Gastrocnemius medialis (tissue), 4 donors: ENCODE data around the gene PSMA8. TPM values are rescaled to one million over a fixed set of nuclear protein-coding genes. Genes with fewer than 3 reads are reported as not detected.
"Not testable (repeated sequence)": the region's sequence is repeated elsewhere in the genome, so short reads cannot be mapped to it uniquely, and the experiment has no call there.

ENCODE experiments used
- ATAC-seq, 2 donors: fragments of 150-250 bp; one replicate each; pipeline ENCODE4 v1.9.1; 2016
- DNase-seq, 2 donors: peaks; one replicate each; pipeline ENCODE4 v3.0.0-alpha.2; 2019
- H3K27ac ChIP-seq, 4 donors: fragments of 200-600 bp; sonication (generic); 1 replicate in 1 of 4; 2 replicates in 3 of 4; pipeline ENCODE4 v1.5.1; 2016 to 2018; ENCODE audit warnings: mild to moderate bottlenecking in 2 of 4, moderate library complexity in 1 of 4
- H3K27me3 ChIP-seq, 3 donors: fragments of 200-600 bp; sonication (generic) in 2 of 3; 1 replicate in 1 of 3; 2 replicates in 2 of 3; pipeline versions ENCODE4 v1.5.1 to v1.6.0; 2016 to 2019; ENCODE audit warnings: mild to moderate bottlenecking in 1 of 3, moderate library complexity in 1 of 3
- H3K36me3 ChIP-seq, 2 donors: fragments of 200-600 bp; sonication (generic) in 1 of 2; one replicate each; pipeline ENCODE4 v1.5.1; 2017 to 2018
- H3K4me1 ChIP-seq, 2 donors: fragments of 200-600 bp; sonication (generic) in 1 of 2; one replicate each; pipeline ENCODE4 v1.5.1; 2016 to 2017; ENCODE audit warnings: mild to moderate bottlenecking in 2 of 2
- H3K4me3 ChIP-seq, 4 donors: fragments of 200-600 bp; sonication (generic) in 3 of 4; 1 replicate in 1 of 4; 2 replicates in 3 of 4; pipeline ENCODE4 v1.5.1; 2016 to 2019; ENCODE audit warnings: mild to moderate bottlenecking in 2 of 4
- H3K9me3 ChIP-seq, 3 donors: fragments of 200-600 bp; sonication (generic) in 2 of 3; 1 replicate in 1 of 3; 2 replicates in 2 of 3; pipeline ENCODE4 v1.5.1; 2016 to 2019
- POLR2A ChIP-seq, 2 donors: fragments of 450-650 bp; IDR thresholded peaks; one replicate each; pipeline ENCODE4 v1.6.1; 2017; ENCODE audit warnings: antibody characterized with exemption in 2 of 2, mild to moderate bottlenecking in 2 of 2, moderate library complexity in 2 of 2
- in situ Hi-C, 4 donors: fragments of 200-750 bp; cut with MboI; loops; one replicate each; pipeline versions ENCODE4 v1.15.0 to v1.8.0; 2017; ENCODE audit warnings: low sequenced_read_pairs in 4 of 4
- intact Hi-C: fragments of 100-400 bp; cut with DNase I; formaldehyde crosslinking; loops from one replicate; pipeline ENCODE4 v1.15.1; 2023; ENCODE audit warnings: low total_unique reads
- total RNA-seq, 4 donors: library from RNA; depleted of rRNA; stranded (reverse); fragments of >200 nt; gene quantifications; one replicate each; pipeline versions ENCODE4 v1.1.0 to v1.2.3, GENCODE V29; 2016
- TF ChIP-seq, protein P1 (sequence below), 5 experiments: fragments of 450-650 bp in 3 of 5; fragments of 200-600 bp in 2 of 5; sonication (generic) in 2 of 5; IDR thresholded peaks in 4 of 5; conservative IDR thresholded peaks in 1 of 5; 1 replicate in 4 of 5; 2 replicates in 1 of 5; pipeline ENCODE4 v1.5.1; 2016 to 2019; ENCODE audit warnings: antibody characterized with exemption in 5 of 5, mild to moderate bottlenecking in 3 of 5, moderate library complexity in 3 of 5

The PSMA8 gene
- total RNA-seq, 4 donors from 2014 or later, result not detected

DNA sequence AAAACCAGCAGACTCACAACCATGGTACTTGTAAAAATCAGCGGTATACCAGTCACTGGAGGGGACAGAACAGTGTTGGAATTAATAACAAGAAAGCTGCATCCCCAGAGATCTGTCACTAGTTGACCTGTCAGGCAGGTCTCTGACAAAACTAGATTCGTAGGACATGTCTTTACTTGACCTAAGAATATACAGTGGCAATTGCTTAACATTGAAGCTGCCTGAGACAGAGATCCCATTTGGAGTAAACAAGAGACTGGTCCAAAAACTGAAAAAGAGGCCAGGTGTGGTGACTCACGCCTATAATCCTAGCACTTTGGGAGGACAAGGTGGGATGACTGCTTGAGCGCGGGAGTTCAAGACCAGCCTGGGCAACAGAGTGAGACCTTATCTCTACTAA is 36.1 kb upstream of the PSMA8 start:
- no peak for ATAC-seq
- Histone ChIP-seq H3K36me3 (no peaks in the 10 kb centered on the region), H3K4me1 (no peaks in the 10 kb centered on the region), H3K27ac (no peak overlapping the region), H3K27me3 (no peaks in the 10 kb centered on the region), H3K9me3 (no peaks in the 10 kb centered on the region), H3K4me3 (no peak overlapping the region)
- DNase-seq, result no peak
- intact Hi-C loops (loop anchor here (10.0 kb wide), 1 partner anchor 557 kb away; no protein-coding TSS in a partner anchor), in situ Hi-C loops (no loop called here)
- no peak for TF ChIP-seq POLR2A (IDR thresholded peaks at IDR 0.05)
- TF ChIP-seq, protein P1, sequence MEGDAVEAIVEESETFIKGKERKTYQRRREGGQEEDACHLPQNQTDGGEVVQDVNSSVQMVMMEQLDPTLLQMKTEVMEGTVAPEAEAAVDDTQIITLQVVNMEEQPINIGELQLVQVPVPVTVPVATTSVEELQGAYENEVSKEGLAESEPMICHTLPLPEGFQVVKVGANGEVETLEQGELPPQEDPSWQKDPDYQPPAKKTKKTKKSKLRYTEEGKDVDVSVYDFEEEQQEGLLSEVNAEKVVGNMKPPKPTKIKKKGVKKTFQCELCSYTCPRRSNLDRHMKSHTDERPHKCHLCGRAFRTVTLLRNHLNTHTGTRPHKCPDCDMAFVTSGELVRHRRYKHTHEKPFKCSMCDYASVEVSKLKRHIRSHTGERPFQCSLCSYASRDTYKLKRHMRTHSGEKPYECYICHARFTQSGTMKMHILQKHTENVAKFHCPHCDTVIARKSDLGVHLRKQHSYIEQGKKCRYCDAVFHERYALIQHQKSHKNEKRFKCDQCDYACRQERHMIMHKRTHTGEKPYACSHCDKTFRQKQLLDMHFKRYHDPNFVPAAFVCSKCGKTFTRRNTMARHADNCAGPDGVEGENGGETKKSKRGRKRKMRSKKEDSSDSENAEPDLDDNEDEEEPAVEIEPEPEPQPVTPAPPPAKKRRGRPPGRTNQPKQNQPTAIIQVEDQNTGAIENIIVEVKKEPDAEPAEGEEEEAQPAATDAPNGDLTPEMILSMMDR (IDR thresholded peaks at IDR 0.05 in 4 of 5, conservative IDR thresholded peaks at IDR 0.05 in 1 of 5), result no peak

DNA sequence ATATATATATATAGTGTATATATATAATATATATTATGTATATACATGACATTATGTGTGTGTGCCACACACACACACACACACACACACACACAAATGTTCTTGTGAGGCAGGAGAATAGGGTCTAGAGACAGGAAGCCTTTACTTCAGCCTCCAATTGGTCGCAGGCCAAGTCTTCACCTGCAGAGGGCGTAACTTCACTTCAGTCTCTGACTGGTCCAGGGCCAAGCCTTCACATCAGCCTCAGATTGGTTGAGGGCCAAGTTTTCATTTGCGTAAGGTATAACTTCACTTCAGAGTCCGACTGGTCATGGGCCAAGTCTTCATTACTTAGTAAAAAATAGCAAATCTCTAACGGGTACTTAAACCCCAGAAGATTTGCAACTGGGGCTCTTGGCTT is 30.1 kb upstream of the PSMA8 start:
- ATAC-seq, result no peak
- in situ Hi-C loops, result no loop called here

DNA sequence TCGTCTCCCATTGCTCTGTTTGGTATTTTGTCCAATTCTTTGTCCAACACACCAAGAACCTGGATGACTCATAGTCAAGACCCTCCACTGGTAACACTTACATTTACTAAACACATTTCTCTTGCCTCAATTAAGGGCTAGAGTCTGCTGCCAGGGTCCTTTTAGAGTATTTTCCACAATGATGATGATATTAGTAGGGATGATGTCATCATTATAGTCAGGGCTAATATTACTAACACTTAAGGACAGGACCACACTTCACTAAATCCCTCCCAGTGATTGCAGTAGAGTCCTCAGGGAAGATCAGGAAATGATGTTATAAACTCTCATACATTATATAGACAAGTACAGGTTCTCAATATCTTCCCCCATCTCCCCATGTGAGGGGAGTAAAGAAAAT is 29.6 kb upstream of the PSMA8 start:
- in situ Hi-C loops (no loop called here), intact Hi-C loops (no loop called here)

More for the DNA sequence above, 30.1 kb upstream of the PSMA8 start:
- Histone ChIP-seq H3K27me3 (no peaks in the 10 kb centered on the region), H3K36me3 (no peaks in the 10 kb centered on the region), H3K27ac (no peak overlapping the region), H3K4me3 (no peak overlapping the region), H3K9me3 (no peaks in the 10 kb centered on the region), H3K4me1 (no peaks in the 10 kb centered on the region)
- DNase-seq, result no peak
- TF ChIP-seq POLR2A (IDR thresholded peaks at IDR 0.05), result no peak
- TF ChIP-seq, protein P1 (IDR thresholded peaks at IDR 0.05 in 4 of 5, conservative IDR thresholded peaks at IDR 0.05 in 1 of 5), result no peak
- intact Hi-C loops, result no loop called here

DNA sequence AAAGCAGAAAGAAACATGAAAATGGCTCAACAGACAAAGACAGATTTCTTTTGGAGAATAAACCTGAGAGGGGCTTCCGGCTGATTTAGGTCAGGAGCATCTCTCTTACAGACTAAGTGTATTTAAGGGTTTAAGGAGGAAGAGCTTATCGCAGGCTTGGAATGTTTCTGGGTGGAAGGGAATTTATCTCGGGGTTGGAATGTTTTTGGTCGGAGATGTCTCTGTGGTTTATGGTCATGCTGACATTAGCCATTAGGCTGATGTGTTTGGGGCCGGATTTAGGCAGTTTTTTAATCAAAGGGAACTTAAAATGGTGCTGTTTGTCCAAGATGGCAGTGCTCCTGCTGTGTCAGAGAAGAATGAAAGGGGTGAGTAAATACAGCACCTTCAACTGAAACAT is 14.4 kb upstream of the PSMA8 start:
- Histone ChIP-seq H3K27me3 (no peaks in the 10 kb centered on the region), H3K4me3 (no peak overlapping the region), H3K4me1 (no peaks in the 10 kb centered on the region), H3K9me3 (no peaks in the 10 kb centered on the region), H3K27ac (no peak overlapping the region), H3K36me3 (no peaks in the 10 kb centered on the region)
- intact Hi-C loops (no loop called here), in situ Hi-C loops (no loop called here)
- no peak for ATAC-seq
- DNase-seq, result no peak
- TF ChIP-seq, protein P1 (IDR thresholded peaks at IDR 0.05 in 4 of 5, conservative IDR thresholded peaks at IDR 0.05 in 1 of 5), result no peak
- TF ChIP-seq POLR2A (IDR thresholded peaks at IDR 0.05), result no peak

More for the DNA sequence above, 29.6 kb upstream of the PSMA8 start:
- Histone ChIP-seq H3K27ac (no peak overlapping the region), H3K4me1 (no peaks in the 10 kb centered on the region), H3K4me3 (no peak overlapping the region), H3K36me3 (no peaks in the 10 kb centered on the region), H3K27me3 (no peaks in the 10 kb centered on the region), H3K9me3 (no peaks in the 10 kb centered on the region)
- TF ChIP-seq, protein P1 (IDR thresholded peaks at IDR 0.05 in 4 of 5, conservative IDR thresholded peaks at IDR 0.05 in 1 of 5), result no peak
- TF ChIP-seq POLR2A (IDR thresholded peaks at IDR 0.05), result no peak
- no peak for ATAC-seq
- DNase-seq, result no peak

DNA sequence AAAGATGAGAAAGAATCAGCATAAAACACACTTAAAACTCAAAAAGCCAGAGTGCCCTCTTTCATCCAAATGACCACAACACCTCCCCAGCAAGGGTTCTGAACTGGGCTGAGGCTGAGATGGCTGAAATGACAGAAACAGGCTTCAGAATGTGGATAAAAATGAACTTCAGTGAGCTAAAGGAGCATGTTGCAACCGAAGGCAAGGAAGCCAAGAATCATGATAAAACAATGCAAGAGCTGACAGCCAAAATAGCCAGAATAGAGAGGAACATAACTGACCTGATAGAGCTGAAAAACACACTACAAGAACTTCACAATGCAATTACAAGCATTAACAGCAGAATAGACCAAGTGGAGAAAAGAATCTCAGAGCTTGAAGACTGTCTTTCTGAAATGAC is 12.2 kb upstream of the PSMA8 start:
- ATAC-seq (no peak), DNase-seq (no peak)
- intact Hi-C loops, result no loop called here
- Histone ChIP-seq H3K4me3 (no peak overlapping the region), H3K27me3 (no peaks in the 10 kb centered on the region), H3K27ac (no peak overlapping the region), H3K9me3 (no peaks in the 10 kb centered on the region), H3K4me1 (no peaks in the 10 kb centered on the region), H3K36me3 (no peaks in the 10 kb centered on the region)
- in situ Hi-C loops, result no loop called here
- TF ChIP-seq, protein P1 (IDR thresholded peaks at IDR 0.05 in 4 of 5, conservative IDR thresholded peaks at IDR 0.05 in 1 of 5), result no peak
- no peak for TF ChIP-seq POLR2A (IDR thresholded peaks at IDR 0.05)

DNA sequence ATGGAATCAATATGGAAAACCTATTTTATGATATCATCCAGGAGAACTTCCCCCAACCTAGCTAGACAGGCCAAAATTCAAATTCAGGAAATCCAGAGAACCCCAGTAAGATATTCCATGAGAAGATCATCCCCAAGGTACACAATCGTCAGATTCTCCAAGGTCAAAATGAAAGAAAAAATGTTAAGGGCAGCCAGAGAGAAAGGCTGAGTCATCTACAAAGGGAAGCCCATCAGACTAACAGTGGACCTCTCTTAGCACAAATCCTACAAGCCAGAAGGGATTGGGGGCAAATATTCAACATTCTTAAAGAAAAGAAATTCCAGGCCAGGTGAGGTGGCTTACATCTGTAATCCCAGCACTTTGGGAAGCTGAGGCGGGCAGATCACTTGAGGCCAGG is 11.7 kb upstream of the PSMA8 start:
- in situ Hi-C loops, intact Hi-C loops, ATAC-seq: not testable (repeated sequence)

More for the DNA sequence above, 11.7 kb upstream of the PSMA8 start:
- not testable (repeated sequence) for H3K27ac ChIP-seq, H3K4me1 ChIP-seq, DNase-seq, H3K9me3 ChIP-seq, H3K27me3 ChIP-seq, H3K4me3 ChIP-seq, H3K36me3 ChIP-seq
